GM19438 (cell line): ENCODE data around the gene DAB1.

ENCODE experiments used
- ATAC-seq: cut with Tn5 transposase; IDR thresholded peaks from one replicate; pipeline ENCODE4 v1.9.1; 2021; ENCODE audit warnings: low read depth; ENCODE audit not compliant: unreplicated experiment

The DAB1 gene

GRCh38 chr1:57041901-57042300, 382.0 kb downstream of the DAB1 start:
- ATAC-seq: no peak

- ATAC-seq: no peak
Measured at GRCh38 chr1:57040811-57041210, 383.0 kb downstream of the DAB1 start.

- no peak for ATAC-seq
Measured at GRCh38 chr1:57036641-57037579, 386.9 kb downstream of the DAB1 start.

GRCh38 chr1:57034713-57035112, 389.1 kb downstream of the DAB1 start:
- ATAC-seq: no peak

GRCh38 chr1:57033222-57034001, 390.4 kb downstream of the DAB1 start:
- ATAC-seq: no peak

- ATAC-seq: no peak
Measured at GRCh38 chr1:57026624-57027354, 397.1 kb downstream of the DAB1 start.

- no peak for ATAC-seq
Measured at GRCh38 chr1:57024855-57025254, 399.0 kb downstream of the DAB1 start.

- no peak for ATAC-seq
Measured at GRCh38 chr1:57024428-57024827, 399.4 kb downstream of the DAB1 start.

GRCh38 chr1:57020216-57020615, 403.6 kb downstream of the DAB1 start:
- ATAC-seq: no peak

- ATAC-seq: no peak
Measured at GRCh38 chr1:57019236-57019839, 404.5 kb downstream of the DAB1 start.

GRCh38 chr1:57018119-57018518, 405.7 kb downstream of the DAB1 start:
- no peak for ATAC-seq

- no peak for ATAC-seq
Measured at GRCh38 chr1:57017717-57018116, 406.1 kb downstream of the DAB1 start.

GRCh38 chr1:57017200-57017599, 406.7 kb downstream of the DAB1 start:
- no peak for ATAC-seq

GRCh38 chr1:57015071-57015470, 408.8 kb downstream of the DAB1 start:
- ATAC-seq: no peak

- no peak for ATAC-seq
Measured at GRCh38 chr1:57013522-57013921, 410.3 kb downstream of the DAB1 start.

GRCh38 chr1:57012315-57012714, 411.5 kb downstream of the DAB1 start:
- no peak for ATAC-seq

- no peak for ATAC-seq
Measured at GRCh38 chr1:57010511-57010910, 413.3 kb downstream of the DAB1 start.

GRCh38 chr1:57007948-57008347, 415.9 kb downstream of the DAB1 start:
- ATAC-seq: no peak

GRCh38 chr1:57007472-57007871, 416.4 kb downstream of the DAB1 start:
- ATAC-seq: no peak

GRCh38 chr1:57003398-57004139, 420.3 kb downstream of the DAB1 start:
- ATAC-seq: no peak
